AG09319 (cell line): ENCODE results near the gene DOCK1.
"Not testable (repeated sequence)": the region's sequence is repeated elsewhere in the genome, so short reads cannot be mapped to it uniquely, and the experiment has no call there.

Source experiments
- DNase-seq: peaks from one replicate; pipeline ENCODE4 v3.0.0-alpha.2; 2010; ENCODE audit warnings: low read depth; ENCODE audit errors: extremely low read depth
- TF ChIP-seq, protein P1 (sequence below): IDR thresholded peaks from 2 replicates; pipeline ENCODE4 v1.5.1; 2011; ENCODE audit warnings: low read depth, mild to moderate bottlenecking, inconsistent platforms, low read length, moderate library complexity

The DOCK1 gene

GRCh38 chr10:126910798-126911197, 5.6 kb downstream of the DOCK1 start:
- TF ChIP-seq, protein P1, sequence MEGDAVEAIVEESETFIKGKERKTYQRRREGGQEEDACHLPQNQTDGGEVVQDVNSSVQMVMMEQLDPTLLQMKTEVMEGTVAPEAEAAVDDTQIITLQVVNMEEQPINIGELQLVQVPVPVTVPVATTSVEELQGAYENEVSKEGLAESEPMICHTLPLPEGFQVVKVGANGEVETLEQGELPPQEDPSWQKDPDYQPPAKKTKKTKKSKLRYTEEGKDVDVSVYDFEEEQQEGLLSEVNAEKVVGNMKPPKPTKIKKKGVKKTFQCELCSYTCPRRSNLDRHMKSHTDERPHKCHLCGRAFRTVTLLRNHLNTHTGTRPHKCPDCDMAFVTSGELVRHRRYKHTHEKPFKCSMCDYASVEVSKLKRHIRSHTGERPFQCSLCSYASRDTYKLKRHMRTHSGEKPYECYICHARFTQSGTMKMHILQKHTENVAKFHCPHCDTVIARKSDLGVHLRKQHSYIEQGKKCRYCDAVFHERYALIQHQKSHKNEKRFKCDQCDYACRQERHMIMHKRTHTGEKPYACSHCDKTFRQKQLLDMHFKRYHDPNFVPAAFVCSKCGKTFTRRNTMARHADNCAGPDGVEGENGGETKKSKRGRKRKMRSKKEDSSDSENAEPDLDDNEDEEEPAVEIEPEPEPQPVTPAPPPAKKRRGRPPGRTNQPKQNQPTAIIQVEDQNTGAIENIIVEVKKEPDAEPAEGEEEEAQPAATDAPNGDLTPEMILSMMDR, result no peak

GRCh38 chr10:126911301-126911700, 6.1 kb downstream of the DOCK1 start:
- TF ChIP-seq, protein P1, result no peak
- no peak for DNase-seq

More at GRCh38 chr10:126910798-126911197, 5.6 kb downstream of the DOCK1 start:
- DNase-seq, result no peak

- TF ChIP-seq, protein P1, result no peak
- DNase-seq, result no peak
Measured at GRCh38 chr10:126913316-126913715, 8.1 kb downstream of the DOCK1 start.

DNA sequence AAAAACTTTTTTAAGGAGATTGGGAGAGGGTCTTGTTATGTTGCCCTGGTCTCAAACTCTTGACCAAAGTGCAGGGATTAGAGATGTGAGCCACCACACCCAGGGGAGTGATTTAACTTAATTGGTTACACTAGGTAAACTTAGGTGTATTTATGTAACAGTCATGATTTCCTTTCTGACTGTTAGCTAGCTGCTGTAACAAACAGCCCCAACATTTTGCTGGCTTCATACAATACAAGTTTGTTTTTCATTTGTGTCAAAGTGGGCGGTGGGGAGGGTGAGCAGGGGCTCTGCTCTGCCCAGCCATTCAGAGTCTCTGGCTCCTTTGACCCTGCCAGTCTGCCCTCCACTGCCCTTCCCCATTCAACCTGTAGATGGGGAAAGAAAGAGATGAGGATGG, 9.3 kb downstream of the DOCK1 start:
- no peak for DNase-seq
- TF ChIP-seq, protein P1, result no peak

DNA sequence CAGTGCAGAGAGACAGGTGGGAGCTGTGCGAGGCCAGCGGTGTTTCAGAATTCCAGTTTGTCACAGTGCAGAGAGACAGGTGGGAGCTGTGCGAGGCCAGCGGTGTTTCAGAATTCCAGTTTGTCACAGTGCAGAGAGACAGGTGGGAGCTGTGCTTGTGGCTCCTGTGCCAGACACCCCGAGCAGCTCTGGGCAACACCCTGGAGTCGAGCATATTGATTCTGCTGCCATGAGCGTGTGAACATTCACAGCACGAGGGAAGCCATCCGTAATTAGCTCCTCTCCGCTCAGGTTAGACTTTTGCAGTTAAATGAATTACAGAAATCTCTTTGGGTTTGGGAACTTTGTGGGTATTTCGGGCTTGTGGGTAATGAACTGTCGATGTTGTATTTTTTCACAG, 11.7 kb downstream of the DOCK1 start:
- not testable (repeated sequence) for DNase-seq

GRCh38 chr10:126917375-126917774, 12.1 kb downstream of the DOCK1 start:
- TF ChIP-seq, protein P1, result no peak
- DNase-seq, result no peak

- TF ChIP-seq, protein P1, result no peak
- DNase-seq, result no peak
Measured at GRCh38 chr10:126917975-126918908, 13.0 kb downstream of the DOCK1 start.
